IMR-90 (cell line): Measurements from ENCODE around the gene CDC42BPA. TPM values are rescaled to one million over a fixed set of nuclear protein-coding genes. Genes with fewer than 3 reads are reported as not detected.

ENCODE experiments used
- ATAC-seq: fragments of 200-7000 bp; cut with Tn5 transposase; 2 replicates; pipeline ENCODE4 v1.9.1; 2020; ENCODE audit warnings: low read depth, mild to moderate bottlenecking, moderate library complexity
- BruUV-seq: library from RNA; stranded (reverse); fragments of 400-500 nt; replicated peaks from 2 replicates; lab custom pipeline; 2021; lab: Mats Ljungman, UMichigan
- CTCF ChIA-PET: fragments of 300-600 bp; formaldehyde crosslinking; extraction: SDS; loops from one replicate; lab custom pipeline; 2021; ENCODE audit warnings: antibody characterized with exemption; lab: Yijun Ruan, JAX
- POLR2A ChIA-PET: fragments of 300-600 bp; sonication (Branson Sonifier 250); formaldehyde crosslinking; loops from one replicate; lab custom pipeline; 2022; ENCODE audit warnings: antibody characterized with exemption; ENCODE audit not compliant: unreplicated experiment; lab: Charles Lee
- DNase-seq: peaks from one replicate; pipeline ENCODE4 v3.0.0; 2013
- H2AFZ ChIP-seq: replicated peaks from 2 replicates; pipeline ENCODE3; 2013; ENCODE audit warnings: low read length, mild to moderate bottlenecking; ENCODE audit not compliant: poor library complexity
- H2AK5ac ChIP-seq: 2 replicates; pipeline ENCODE4 v1.6.1; 2013; ENCODE audit warnings: low read depth, low read length, inconsistent platforms
- H2AK9ac ChIP-seq: replicated peaks from 2 replicates; pipeline ENCODE3; 2013; ENCODE audit warnings: mild to moderate bottlenecking, low read depth, low read length, moderate library complexity; ENCODE audit not compliant: poor library complexity
- H2BK120ac ChIP-seq: 2 replicates; pipeline ENCODE4 v1.6.1; 2013; ENCODE audit warnings: low read depth, low read length, inconsistent platforms
- H2BK15ac ChIP-seq: 3 replicates; pipeline ENCODE4 v1.6.1; 2013; ENCODE audit warnings: low read depth, low read length, inconsistent platforms
- H2BK20ac ChIP-seq: 2 replicates; pipeline ENCODE4 v1.6.1; 2013; ENCODE audit warnings: low read depth, mild to moderate bottlenecking, inconsistent platforms, low read length, moderate library complexity
- H2BK5ac ChIP-seq: 2 replicates; pipeline ENCODE4 v1.6.1; 2013; ENCODE audit warnings: mild to moderate bottlenecking, low read depth, low read length, inconsistent platforms; ENCODE audit not compliant: poor library complexity, severe bottlenecking
- H3K14ac ChIP-seq: replicated peaks from 2 replicates; pipeline ENCODE4 v1.6.1; 2013; ENCODE audit warnings: low read depth, low read length, inconsistent platforms
- H3K18ac ChIP-seq: 2 replicates; pipeline ENCODE4 v1.6.1; 2013; ENCODE audit warnings: low read depth, low read length, control low read depth
- H3K23ac ChIP-seq: 2 replicates; pipeline ENCODE4 v1.6.1; 2013; ENCODE audit warnings: low read depth, low read length, inconsistent platforms
- H3K27ac ChIP-seq: 2 replicates; pipeline ENCODE4 v1.5.1; 2013; ENCODE audit warnings: mild to moderate bottlenecking, control low read depth, low read length; ENCODE audit not compliant: insufficient read depth
- H3K27me3 ChIP-seq: 2 replicates; pipeline ENCODE4 v1.6.1; 2013; ENCODE audit warnings: low read length; ENCODE audit not compliant: control insufficient read depth, insufficient read depth
- H3K36me3 ChIP-seq: 2 replicates; pipeline ENCODE4 v1.6.1; 2013; ENCODE audit warnings: low read length, mixed read lengths; ENCODE audit not compliant: control insufficient read depth, insufficient read depth
- H3K4ac ChIP-seq: 2 replicates; pipeline ENCODE4 v1.6.1; 2013; ENCODE audit warnings: low read depth, low read length, inconsistent platforms
- H3K4me1 ChIP-seq: 2 replicates; pipeline ENCODE4 v1.6.1; 2013; ENCODE audit warnings: low read length, mixed read lengths; ENCODE audit not compliant: control insufficient read depth, insufficient read depth
- H3K4me2 ChIP-seq: 2 replicates; pipeline ENCODE4 v1.6.1; 2013; ENCODE audit warnings: low read depth, mild to moderate bottlenecking, control low read depth, low read length, moderate library complexity
- H3K4me3 ChIP-seq: 2 replicates; pipeline ENCODE4 v1.5.1; 2013; ENCODE audit warnings: low read depth, mild to moderate bottlenecking, control low read depth, low read length, moderate library complexity; ENCODE audit not compliant: insufficient read depth
- H3K56ac ChIP-seq: 2 replicates; pipeline ENCODE4 v1.6.1; 2013; ENCODE audit warnings: low read length, inconsistent platforms; ENCODE audit not compliant: insufficient read depth; ENCODE audit errors: extremely low read depth
- H3K79me1 ChIP-seq, 2 experiments: 2 replicates each; pipeline ENCODE4 v1.6.1; 2013; ENCODE audit warnings: low read length in 2 of 2, inconsistent platforms in 1 of 2, low read depth in 1 of 2
- H3K9ac ChIP-seq: 2 replicates; pipeline ENCODE4 v1.6.1; 2013; ENCODE audit warnings: low read depth, low read length, control low read depth
- H3K9me1 ChIP-seq: 2 replicates; pipeline ENCODE4 v1.6.1; 2013; ENCODE audit warnings: low read length, inconsistent platforms; ENCODE audit not compliant: insufficient read depth
- H3K9me3 ChIP-seq: 2 replicates; pipeline ENCODE4 v1.6.1; 2013; ENCODE audit warnings: low read length; ENCODE audit not compliant: control insufficient read depth, insufficient read depth
- H4K20me1 ChIP-seq: 2 replicates; pipeline ENCODE4 v1.6.1; 2013; ENCODE audit warnings: low read length, inconsistent platforms; ENCODE audit not compliant: insufficient read depth
- H4K5ac ChIP-seq: 2 replicates; pipeline ENCODE4 v1.6.1; 2013; ENCODE audit warnings: mild to moderate bottlenecking, low read depth, low read length, control low read depth
- H4K8ac ChIP-seq, 2 experiments: 2 replicates each; pipeline ENCODE4 v1.6.1; 2013; ENCODE audit warnings: low read depth in 2 of 2, low read length in 2 of 2, control low read depth in 1 of 2, inconsistent platforms in 1 of 2
- H4K91ac ChIP-seq: 2 replicates; pipeline ENCODE4 v1.6.1; 2013; ENCODE audit warnings: low read depth, low read length, inconsistent platforms; ENCODE audit not compliant: insufficient read depth
- BHLHE40 ChIP-seq: fragments of 150-350 bp; IDR thresholded peaks from 2 replicates; pipeline ENCODE4 v1.6.1; 2016; ENCODE audit warnings: mild to moderate bottlenecking, low read depth, low read length
- FOS ChIP-seq: fragments of 150-350 bp; IDR thresholded peaks from 2 replicates; pipeline ENCODE4 v1.6.1; 2016; ENCODE audit warnings: low read depth, low read length
- MAFK ChIP-seq: IDR thresholded peaks from 2 replicates; pipeline ENCODE4 v1.6.1; 2012; ENCODE audit warnings: low read depth, low read length, improper control_type of control experiment
- MXI1 ChIP-seq: IDR thresholded peaks from 2 replicates; pipeline ENCODE4 v1.6.1; 2012; ENCODE audit warnings: low read depth, mild to moderate bottlenecking, low read length, moderate library complexity, borderline replicate concordance
- POLR2A ChIP-seq: IDR thresholded peaks from 2 replicates; pipeline ENCODE4 v1.6.1; 2012; ENCODE audit warnings: mild to moderate bottlenecking, low read depth, low read length
- RAD21 ChIP-seq: IDR thresholded peaks from 2 replicates; pipeline ENCODE4 v1.6.1; 2012; ENCODE audit warnings: low read length, improper control_type of control experiment
- RCOR1 ChIP-seq: IDR thresholded peaks from 2 replicates; pipeline ENCODE4 v1.6.1; 2012; ENCODE audit warnings: mild to moderate bottlenecking, low read length, improper control_type of control experiment; ENCODE audit not compliant: insufficient replicate concordance
- RFX5 ChIP-seq: IDR thresholded peaks from 2 replicates; pipeline ENCODE4 v1.8.0; 2012; ENCODE audit warnings: low read depth, mild to moderate bottlenecking, low read length, moderate library complexity
- WGBS, 2 experiments: methylation state at CpG; one replicate each; pipeline versions ENCODE4 v1.1.5 to v1.1.7; 2013; ENCODE audit warnings: missing lambda C conversion rate in 2 of 2; ENCODE audit not compliant: insufficient read length in 1 of 2; ENCODE audit errors: extremely low coverage in 2 of 2; 5-methylcytosine and 5-hydroxymethylcytosine counted together
- dilution Hi-C: fragments of 300-500 bp; cut with HindIII; formaldehyde crosslinking; loops from one replicate; pipeline ENCODE4 v1.14.3; 2018; ENCODE audit warnings: low sequenced_read_pairs; ENCODE audit not compliant: unreplicated experiment
- in situ Hi-C: fragments of 300-500 bp; cut with MboI; formaldehyde crosslinking; loops from 3 replicates; pipeline ENCODE4 v1.14.3; 2019; ENCODE audit warnings: low sequenced_read_pairs, inconsistent platforms, mixed read lengths
- intact Hi-C: fragments of 100-400 bp; cut with micrococcal nuclease; formaldehyde crosslinking; loops from 2 replicates; pipeline ENCODE4 v1.10.0; 2022
- polyA plus RNA-seq, 3 experiments: library from polyadenylated mRNA; depleted of rRNA; stranded (reverse); fragments of >200 nt; gene quantifications; 2 replicates each; pipeline ENCODE4 v1.2.3, GENCODE V29; 2012; ENCODE audit warnings: low replicate concordance in 1 of 3
- total RNA-seq: library from RNA; depleted of rRNA; stranded (reverse); fragments of >200 nt; gene quantifications from 2 replicates; pipeline ENCODE4 v1.2.3, GENCODE V29; 2012

CDC42BPA gene
- total and polyA plus RNA-seq, 2 of the 4 experiments (the other 2 are of a cell fraction), result 9.4 to 27.8 TPM

DNA sequence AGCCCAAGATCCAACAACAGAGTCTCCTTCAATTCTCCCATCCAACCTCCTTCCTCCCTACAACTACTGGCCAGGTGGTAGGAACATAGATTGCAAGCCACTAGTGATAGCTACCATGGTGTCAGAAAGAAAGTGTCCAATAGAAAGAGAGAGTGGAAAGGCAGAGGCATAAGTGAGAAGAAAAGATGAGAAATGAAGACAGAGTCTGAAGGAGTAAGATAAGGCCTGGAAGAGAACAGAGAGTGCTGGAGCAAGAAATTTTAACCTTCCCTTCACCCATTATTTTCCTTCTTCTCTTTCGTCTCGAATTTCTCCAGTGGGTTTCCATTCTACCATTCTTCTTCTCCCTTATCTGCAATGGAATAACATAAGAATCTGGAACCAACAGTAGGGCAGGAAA lies 57.9 kb downstream of the CDC42BPA start:
- no peak overlapping the region for H4K8ac ChIP-seq
- no peak overlapping the region for H2AK9ac ChIP-seq
- H3K27ac ChIP-seq, result no peak overlapping the region
- H2BK20ac ChIP-seq, result no peak overlapping the region
- ChIA-PET POLR2A (no interaction called here), CTCF (no interaction called here)
- H3K4me3 ChIP-seq, result no peak overlapping the region
- BruUV-seq, result no TSS peak
- no peak overlapping the region for H2BK15ac ChIP-seq
- no peak overlapping the region for H3K18ac ChIP-seq
- no peak overlapping the region for H4K5ac ChIP-seq
- WGBS, 2 experiments, result no CpG with 5 or more reads among the region's 2 CpGs
- no peak overlapping the region for H3K56ac ChIP-seq
- TF ChIP-seq FOS (no peak), MAFK (no peak), POLR2A (no peak), BHLHE40 (no peak), RAD21 (no peak), RCOR1 (no peak), MXI1 (no peak), RFX5 (no peak)
- H3K4me2 ChIP-seq, result no peak overlapping the region
- H3K4ac ChIP-seq, result no peak overlapping the region
- 0 out of 2 replicates have a peak overlapping the region, but pooled peaks have one; percentile 20 for H3K14ac ChIP-seq
- H4K91ac ChIP-seq, result no peak overlapping the region
- no peak overlapping the region for H2AFZ ChIP-seq
- no peak overlapping the region for H2BK5ac ChIP-seq
- DNase-seq, result no peak
- no peak overlapping the region for H3K23ac ChIP-seq
- H3K79me1 ChIP-seq, result peaks cover 26 to 55% of the 10 kb centered on the region in 2 experiments
- no peak overlapping the region for H2AK5ac ChIP-seq
- in situ Hi-C loops (no loop called here), intact Hi-C loops (no loop called here), dilution Hi-C loops (no loop called here)
- no peaks in the 10 kb centered on the region for H3K27me3 ChIP-seq
- no peaks in the 10 kb centered on the region for H3K4me1 ChIP-seq
- H3K9me1 ChIP-seq, result peaks cover 10% of the 10 kb centered on the region; the same call in 1 of the 2 replicates
- H2BK120ac ChIP-seq, result no peak overlapping the region
- H4K20me1 ChIP-seq, result peaks cover 31% of the 10 kb centered on the region; the same call in 1 of the 2 replicates
- no peaks in the 10 kb centered on the region for H3K9me3 ChIP-seq
- H3K9ac ChIP-seq, result no peak overlapping the region
- no peaks in the 10 kb centered on the region for H3K36me3 ChIP-seq
- no peak for ATAC-seq
